GM19239 (cell line): ENCODE data around the gene KRTAP5-3.
"Not testable (repeated sequence)": the region's sequence is repeated elsewhere in the genome, so short reads cannot be mapped to it uniquely, and the experiment has no call there.

Source experiments
- DNase-seq: peaks from one replicate; pipeline ENCODE4 v3.0.0; 2011; ENCODE audit warnings: low spot score; ENCODE audit not compliant: insufficient read length
- FAIRE-seq: peaks from 2 replicates; lab custom pipeline; 2011; peaks lifted over from hg19 to GRCh38; lab: Jason Lieb, UNC

KRTAP5-3 gene, protein sequence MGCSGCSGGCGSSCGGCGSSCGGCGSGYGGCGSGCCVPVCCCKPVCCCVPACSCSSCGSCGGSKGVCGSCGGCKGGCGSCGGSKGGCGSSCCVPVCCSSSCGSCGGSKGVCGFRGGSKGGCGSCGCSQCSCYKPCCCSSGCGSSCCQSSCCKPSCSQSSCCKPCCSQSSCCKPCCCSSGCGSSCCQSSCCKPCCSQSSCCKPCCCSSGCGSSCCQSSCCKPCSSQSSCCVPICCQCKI

DNA sequence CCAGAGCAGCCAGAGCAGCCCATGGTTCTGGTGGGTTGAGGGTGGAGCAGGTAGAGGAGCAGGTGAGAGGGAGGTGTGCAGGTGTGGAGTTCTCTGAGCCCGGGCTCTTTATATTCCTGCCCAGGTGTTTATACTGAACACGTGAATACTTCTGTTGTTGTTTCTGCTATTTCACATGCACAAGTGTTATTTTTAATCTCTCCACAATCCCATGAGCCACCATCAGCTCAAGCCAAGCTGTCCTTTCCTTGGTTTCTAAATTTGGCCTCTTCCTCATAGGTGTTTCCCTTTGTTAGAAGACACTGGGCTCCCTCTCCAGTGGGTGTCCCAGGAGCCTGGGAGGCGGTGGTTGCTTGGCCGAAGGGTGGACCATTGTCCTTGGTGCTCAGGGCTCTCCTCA lies at the start of gene KRTAP5-3:
Gene KRTAP5-3, minus strand, starts transcription at position 101 of the 400 bp plus-strand sequence. Its CDS starts 78 bp downstream, at position 23.
- no peak for FAIRE-seq
- DNase-seq, result no peak

DNA sequence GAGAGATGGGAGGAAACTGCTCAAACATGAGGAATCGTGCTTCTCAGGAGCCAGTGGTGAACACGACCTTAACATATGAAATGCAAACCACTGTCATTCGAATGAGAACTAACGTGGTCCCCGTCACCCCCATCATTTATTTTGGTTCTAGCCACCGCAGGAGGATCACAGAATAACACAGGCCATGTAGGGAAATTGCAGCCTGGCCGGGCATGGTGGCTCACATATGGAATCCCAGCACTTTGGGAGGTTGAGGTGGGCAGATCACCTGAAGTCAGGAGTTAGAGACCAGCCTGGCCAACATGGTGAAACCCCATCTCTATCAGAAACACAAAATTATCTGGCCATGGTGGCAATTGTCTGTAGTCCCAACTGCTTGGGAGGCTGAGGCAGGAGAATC lies 48.4 kb upstream of the KRTAP5-3 start:
- FAIRE-seq, result no peak
- DNase-seq, result no peak

DNA sequence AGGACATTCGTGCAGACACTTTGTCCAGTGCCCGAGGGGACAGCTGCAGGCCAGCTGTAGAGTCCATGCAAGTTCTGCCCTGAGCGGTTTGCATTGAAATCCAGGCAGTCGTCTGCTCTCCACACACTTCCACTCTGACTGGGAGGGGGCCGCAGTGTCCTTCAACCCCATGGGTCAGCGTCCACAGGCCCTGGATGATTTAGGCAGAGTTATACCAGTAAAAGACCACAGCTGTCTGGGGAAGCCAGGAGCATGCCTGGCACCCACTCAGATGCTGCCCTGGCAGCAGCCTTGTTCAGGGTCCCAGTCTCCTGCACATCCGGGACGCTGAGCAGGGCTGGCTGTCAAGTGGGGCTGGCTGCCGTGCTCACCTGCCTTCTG lies 47.8 kb upstream of the KRTAP5-3 start:
- DNase-seq (no peak), FAIRE-seq (no peak)

DNA sequence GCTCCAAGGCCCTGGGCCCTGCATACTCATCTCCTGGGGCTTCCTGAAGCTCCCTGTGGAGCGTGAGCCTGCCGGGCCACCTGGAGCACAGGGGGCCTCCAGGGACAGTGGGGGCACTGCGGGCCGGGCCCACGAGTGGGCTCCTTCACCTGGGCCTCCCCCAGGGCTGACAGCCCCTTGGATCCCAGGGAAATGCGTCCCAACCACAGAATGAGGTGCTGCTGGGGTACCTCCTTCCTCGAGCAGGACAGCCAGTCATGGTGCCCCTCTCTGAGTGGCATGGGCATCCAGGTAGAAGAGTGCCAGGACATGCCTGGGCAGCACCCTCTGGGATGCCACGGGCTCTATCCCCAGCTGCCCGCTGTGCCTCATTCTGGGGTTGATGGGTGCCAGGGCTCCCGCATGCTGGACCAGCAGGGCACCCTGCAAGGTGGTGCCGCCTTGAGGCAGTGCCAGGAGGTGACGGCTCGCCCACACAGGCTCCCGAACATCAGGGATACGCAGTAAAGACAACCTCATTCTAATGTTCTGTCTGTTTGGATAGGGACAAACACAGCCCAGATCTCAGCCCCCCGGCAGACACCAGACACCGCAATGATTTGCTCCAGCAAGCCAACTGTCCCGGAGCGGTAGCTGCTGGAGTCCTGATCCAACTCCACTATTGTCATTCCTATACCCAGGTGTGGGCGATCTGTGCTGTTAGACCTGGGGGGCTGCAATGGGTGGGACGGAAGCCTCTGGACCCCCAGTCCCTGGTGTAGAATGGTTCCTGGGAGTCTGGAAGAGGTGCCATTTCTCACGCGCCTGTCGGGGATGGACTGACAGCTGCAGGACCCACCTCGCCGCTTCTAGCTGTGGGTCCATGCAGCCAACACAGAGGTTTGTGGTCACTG lies 47.2 kb upstream of the KRTAP5-3 start:
- no peak for FAIRE-seq

DNA sequence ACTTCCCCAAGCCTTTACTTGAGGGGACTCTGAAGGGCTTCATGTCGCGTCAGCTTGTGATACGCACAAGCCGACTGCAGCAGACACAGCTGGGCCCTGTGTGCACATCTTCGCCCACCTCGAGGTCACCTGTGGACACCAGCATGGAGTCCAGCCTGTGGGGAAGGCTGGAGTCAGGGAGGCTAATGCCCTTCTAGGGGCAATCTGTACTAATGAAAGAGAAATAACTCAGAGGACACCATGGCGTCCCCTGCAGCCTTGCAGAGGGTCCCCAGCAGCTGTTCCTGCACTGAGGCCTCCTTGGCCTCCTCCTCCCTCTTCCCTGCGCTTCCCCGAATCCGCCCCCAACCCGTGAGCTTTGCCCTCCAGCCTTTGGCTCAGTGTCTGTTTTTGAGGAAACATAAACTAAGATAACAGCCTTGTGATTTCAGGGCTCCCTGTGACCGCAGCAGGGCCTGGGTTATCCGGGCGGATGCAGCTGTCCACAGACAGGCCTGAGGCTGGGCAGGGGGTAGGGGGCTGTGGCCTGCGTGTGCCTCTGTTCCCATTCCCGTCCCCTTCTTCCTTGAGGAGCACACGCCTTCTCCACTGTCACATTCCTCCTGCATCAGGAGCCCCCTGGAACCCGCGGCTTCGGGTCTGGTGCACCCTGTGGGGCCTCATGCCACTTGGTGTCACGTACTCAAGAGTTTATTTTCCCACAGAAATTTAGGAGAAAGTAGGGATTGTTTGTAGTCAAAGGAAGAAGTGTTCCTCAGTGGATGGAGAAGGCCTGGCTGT lies 46.3 kb upstream of the KRTAP5-3 start:
- no peak for DNase-seq
- no peak for FAIRE-seq

More for the DNA sequence above, 47.2 kb upstream of the KRTAP5-3 start:
- DNase-seq, result no peak

DNA sequence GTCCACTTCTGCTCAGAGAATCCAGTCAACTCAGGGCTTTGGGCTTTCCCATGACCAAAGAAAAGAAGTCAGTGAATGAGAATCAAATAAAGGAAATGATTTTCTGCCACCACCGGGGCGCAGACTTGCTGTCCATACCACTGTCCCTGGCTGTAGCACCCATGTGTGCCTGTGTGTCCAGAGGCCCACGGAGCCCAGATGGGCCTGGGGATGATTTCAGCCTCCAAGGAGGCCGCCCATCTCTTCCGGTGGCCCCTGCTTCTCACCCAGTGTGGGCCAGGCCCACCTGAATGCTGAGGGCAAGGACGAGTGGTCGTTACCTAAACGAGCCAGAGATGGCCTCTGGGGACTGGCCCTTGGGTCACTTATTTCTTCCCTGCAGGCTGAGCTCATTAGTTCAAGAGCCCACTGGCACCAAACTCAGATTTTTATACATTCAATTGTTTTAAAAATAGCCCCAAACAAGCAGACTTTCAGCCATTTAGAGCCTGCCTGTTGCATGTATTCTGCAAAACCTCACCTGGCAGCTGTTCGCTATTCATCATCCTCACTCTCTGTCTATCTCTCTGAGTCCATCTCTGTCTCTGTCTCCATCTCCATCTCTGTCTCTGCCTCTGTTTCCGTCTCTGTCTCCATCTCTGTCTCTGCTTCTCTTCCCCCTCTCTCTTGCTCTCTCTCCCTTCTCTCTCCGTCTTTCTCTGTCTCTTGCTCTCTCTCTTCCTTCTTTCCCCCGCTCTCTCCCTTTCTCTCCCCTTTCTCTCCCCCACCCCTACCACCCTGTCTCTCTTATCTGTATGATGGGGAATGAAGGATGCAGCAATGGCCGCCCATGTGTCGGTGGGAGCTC lies 45.5 kb upstream of the KRTAP5-3 start:
- no peak for FAIRE-seq

DNA sequence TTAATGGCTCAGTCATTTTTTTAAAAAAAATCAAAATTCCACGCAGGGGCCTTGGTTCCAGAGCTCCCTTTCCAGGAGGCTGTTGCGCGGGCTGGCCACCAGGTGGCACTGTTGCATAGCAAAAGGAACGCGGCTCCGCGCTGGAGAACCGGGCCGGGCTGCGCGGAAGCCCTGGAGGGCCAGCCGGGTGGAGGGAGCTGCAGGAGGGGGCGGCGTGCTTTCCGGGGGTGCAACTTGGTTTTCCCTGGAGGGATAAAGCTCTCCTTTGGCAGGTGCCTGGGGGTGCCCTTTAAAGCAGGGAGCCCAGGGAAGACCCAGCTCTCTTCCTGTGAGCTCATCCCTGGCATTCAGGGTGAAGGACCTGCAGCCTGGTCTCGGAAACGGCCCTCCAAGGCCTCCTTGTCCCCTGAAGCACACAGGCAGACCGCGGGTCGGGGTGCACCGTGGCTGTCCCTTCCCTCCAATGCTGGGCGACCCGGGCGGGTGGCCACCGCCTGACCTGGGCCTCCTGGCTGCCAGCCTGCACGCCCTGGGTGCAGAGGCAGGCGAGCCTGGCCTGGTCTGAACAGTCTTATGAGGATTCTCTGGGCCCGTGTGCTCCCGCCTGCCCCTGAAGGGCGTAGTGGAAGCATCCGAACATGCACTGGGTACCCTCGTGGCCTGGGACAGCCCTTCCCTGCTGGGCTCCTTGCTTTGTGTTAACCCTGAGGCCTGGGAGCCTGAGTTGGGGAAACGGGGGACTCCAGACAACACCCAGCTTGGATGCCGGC lies 44.7 kb upstream of the KRTAP5-3 start:
- FAIRE-seq, result peak; percentile 66
- peak; percentile 93 for DNase-seq

More for the DNA sequence above, 45.5 kb upstream of the KRTAP5-3 start:
- DNase-seq, result no peak

DNA sequence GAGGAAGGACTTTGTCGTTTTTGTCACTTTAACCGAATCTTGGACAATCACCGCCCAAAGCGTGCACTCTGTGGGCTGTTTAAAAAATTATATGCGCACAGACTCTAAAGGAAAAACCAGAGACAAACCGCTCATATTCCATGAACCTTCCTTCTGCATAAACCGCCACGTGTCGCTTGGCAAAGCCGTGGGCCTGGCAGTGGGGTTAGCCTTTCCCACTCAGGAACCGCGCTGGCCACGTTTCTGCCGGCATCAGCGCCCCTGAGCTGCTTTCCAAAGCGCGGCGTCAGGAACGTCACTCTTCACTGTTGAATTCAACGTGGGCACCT lies 44.1 kb upstream of the KRTAP5-3 start:
- FAIRE-seq, result no peak
- DNase-seq, result no peak

DNA sequence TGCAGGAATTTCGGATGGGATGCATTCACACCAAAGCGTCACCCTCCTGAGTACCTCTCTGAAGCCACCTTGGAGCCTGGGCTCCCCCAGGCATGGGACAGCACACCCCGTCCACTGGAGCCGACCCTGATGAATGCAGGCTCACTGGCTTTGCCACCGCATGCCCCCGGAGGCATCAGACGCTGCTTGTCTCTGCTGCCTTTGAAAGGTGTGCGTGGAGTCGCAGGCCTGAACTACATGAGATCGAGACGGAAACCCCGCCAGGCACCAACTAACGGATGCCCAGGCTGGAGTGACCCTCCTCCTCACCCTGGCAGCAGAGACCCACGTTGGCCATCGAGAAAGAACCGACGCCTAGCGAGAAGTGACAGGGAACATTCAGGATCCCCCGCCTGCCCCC lies 43.8 kb upstream of the KRTAP5-3 start:
- FAIRE-seq (no peak), DNase-seq (no peak)

DNA sequence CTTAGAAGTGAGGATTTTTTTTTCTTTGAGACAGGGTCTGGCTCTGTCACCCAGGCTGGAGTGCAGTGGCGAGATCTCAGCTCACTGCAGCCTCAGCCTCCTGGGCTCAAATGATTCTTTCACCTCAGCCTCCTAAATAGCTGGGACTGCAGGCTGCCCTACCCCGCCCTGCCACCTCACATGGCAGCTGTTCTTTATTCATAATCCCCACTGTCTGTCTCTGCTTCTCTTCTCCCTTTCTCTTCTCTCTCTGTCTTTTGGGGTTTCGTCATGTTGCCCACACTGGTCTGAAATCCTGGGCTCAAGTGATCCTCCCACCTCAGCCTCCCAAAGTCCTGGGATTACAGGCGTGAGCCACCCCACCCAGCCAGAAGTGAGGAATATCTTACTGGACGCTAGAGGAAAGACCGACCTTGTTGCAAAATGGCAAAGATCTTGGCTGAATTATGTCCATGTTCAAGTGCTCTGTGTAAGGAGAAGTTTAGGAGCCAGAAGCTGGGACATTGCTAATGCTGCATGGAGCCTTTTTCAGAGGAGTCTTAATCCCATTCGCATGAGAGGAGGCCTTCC lies 43.2 kb upstream of the KRTAP5-3 start:
- FAIRE-seq (no peak), DNase-seq (no peak)

DNA sequence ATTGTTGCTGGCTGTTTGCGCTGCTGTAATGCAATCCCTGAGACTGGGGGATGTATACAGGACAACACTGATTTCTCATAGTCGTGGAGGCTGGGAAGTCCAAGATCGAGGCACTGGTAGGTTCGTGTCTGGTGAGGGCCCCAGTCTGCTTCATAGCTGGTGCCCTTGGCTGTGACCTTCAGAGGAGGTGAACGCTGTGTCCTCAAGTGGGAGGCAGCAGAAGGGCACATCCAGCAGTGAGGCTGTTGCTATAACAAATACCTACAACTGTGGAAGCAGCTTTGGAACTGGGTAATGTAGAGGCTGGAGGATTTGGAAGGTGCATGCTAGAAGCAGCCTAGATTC lies 42.6 kb upstream of the KRTAP5-3 start:
- no peak for FAIRE-seq

DNA sequence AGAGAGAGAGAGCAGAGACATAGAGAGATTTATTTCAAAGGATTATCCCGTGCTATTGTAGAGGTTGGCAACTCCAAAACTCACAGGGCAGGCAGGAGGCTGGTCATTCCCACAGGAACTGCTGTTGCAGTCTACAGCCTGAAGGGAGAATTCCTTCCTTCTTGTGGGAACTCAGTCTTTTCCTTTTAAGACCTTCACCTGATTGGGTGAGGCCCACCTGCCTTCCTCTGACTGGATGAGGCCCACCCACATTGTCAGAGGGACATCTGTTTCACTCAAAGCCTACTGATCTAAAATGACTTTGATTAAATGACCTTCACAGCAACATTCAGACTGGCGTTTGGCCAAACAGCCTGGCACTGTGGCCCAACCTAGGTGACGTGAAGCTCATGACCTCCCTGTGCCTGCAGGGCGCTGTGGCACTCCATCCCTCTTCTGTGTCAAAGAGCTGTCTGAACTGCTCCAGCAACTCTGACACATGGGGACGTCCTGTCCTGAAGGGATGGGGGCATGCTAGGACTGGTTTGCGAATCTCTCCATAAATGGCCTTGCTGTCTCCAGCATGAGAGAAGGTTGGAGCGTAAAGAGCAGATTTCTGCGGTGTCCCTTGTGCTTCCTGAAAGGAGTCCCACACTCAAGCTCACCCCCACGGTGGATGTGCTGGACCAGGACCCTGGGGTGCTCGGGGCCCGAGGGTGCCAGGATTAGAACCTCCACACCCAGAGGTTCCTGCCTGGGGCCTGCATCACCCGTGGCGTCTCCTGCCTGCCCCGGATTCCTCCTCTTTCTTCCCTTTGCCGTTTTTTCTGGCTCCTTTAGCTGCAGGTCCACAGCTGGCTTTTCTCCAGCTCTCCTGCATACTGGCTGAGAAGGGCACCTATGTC lies 42.0 kb upstream of the KRTAP5-3 start:
- DNase-seq, result no peak
- no peak for FAIRE-seq

More for the DNA sequence above, 42.6 kb upstream of the KRTAP5-3 start:
- no peak for DNase-seq

DNA sequence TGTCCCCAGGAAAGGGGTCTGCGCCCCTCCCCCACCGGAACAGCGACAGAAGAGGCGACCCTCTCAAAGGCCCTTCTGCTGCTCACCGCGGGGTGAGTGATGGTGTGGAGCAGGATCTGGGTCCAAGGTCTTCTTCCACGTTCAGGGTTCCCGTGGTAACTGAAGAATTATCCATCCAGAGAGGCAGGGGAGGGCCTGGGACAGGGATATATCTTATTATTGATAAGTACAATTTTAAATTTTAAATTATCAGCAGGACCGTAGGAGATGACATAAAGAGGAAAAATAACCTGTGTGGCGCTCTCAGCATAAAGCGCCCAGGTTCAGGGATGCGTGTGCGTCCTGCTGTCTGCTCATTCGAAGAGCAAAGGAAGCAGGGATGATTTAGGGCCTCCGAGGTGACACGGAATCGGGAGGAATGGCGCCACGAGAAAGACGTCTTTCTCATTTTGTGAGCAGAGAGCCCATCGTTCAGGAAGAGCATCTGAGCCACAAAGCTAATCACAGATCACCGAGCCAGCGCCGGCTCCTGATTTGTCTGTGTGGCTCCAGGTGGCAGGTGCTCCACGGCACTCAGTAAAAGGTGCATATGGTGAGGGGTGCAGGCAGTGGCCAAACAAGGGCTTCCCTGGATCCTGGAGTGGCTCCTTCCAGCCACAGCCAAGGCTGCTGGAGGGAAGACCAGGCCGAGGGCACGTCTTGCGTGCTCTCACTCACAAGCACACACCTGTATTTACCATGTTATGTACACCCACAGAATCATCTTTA lies 40.6 kb upstream of the KRTAP5-3 start:
- no peak for DNase-seq
- no peak for FAIRE-seq

DNA sequence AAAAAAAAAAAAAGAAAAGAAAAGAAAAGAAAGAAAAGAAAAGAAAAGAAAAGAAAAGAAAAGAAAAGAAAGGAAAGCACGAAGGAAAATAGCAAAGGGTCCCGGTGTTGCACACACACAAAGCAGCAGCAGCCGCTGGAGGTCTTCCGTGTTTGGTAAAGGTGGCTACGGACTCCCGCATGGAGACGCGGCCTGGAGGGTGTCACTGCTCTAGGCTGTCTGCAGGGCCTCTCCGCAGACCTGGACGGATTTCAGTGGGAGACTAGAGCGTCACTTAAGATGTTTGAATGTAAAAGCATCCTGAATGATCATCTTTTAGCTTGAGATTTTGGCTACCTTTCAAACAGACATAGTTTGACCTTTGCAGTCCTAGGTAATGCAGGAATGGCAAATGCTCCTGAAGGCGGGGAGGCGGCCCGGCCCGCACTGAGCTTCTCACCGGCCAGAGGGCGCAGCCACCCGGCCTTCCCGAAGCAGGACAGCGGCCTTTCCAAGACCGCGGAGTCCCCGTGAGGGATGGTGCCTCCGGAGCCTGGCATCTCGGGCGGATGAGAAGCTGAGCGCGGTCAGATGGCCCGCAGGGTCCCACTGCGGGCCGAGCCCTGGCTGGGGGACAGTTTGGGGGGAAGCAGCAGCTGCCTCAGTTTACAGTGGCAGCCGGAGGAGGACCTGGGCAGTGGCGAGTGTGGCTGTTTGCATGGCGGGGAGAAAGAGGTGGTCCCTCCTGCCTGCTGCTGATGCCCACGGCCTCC lies 39.8 kb upstream of the KRTAP5-3 start:
- FAIRE-seq, result no peak

DNA sequence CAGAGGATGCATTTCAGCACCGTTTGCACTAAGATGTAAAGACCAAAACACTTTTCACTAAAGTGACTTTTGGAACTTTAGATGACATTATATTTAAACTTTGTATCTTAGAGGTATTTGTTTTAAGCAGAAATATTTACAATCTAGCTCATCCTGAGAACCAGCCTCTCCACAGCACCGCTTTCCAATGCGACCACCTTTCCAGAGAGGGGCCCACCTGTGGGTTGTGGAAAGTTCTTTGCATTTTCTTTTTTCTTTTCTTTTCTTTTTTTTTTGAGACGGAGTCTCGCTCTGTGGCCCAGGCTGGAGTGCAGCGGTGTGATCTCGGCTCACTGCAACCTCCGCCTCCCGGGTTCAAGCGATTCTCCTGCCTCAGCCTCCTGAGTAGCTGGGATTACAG lies 38.3 kb upstream of the KRTAP5-3 start:
- not testable (repeated sequence) for DNase-seq, FAIRE-seq

More for the DNA sequence above, 39.8 kb upstream of the KRTAP5-3 start:
- no peak for DNase-seq

DNA sequence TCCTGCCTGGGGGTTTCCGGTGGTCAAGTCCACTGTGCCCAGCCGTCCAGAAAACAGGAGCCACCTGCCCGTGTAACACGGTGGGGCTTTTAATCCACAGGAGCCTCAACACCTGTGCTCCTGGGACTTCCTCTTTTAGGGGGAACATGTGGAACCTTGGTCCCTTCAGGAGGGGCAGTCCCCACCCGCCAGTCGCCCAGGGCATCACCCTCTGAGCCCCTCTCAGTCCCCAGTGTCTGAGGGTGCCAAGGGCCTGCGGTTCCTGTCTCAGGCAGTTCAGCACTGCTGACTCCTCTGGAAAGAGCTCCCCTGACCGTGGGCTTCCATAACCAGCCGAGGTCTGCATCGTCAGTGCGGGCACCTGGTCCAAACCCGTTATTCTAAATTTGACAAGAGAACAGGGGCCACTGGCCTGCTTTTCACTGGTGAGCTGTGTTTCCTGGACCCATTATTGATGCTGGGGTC lies 37.1 kb upstream of the KRTAP5-3 start:
- DNase-seq, result no peak
- FAIRE-seq, result no peak
